Stimulated activated CD4-positive, alpha-beta T cell treated with anti-CD3 and anti-CD28 coated beads, Interleukin-12 subunit alpha, Interleukin-12 subunit beta, amount 100 ng/mL, for 4 hours (primary cell): ENCODE data around the gene SP5.
A peak's percentile ranks its signal among the peaks of the same experiment; 100 is the strongest.
"Not testable (repeated sequence)": the region's sequence is repeated elsewhere in the genome, so short reads cannot be mapped to it uniquely, and the experiment has no call there.

Experiments used
- DNase-seq: peaks from one replicate; pipeline ENCODE4 v3.0.0-alpha.2; 2020

SP5 gene

GRCh38 chr2:170715062-170715931 lies at the start of gene SP5:
Gene SP5 (plus strand): TSS chr2:170715337. CDS start chr2:170715513, 176 bp downstream.
- DNase-seq = peak; percentile 15

- DNase-seq = no peak
Observed at GRCh38 chr2:170665743-170666142, 49.4 kb upstream of the SP5 start.

DNA sequence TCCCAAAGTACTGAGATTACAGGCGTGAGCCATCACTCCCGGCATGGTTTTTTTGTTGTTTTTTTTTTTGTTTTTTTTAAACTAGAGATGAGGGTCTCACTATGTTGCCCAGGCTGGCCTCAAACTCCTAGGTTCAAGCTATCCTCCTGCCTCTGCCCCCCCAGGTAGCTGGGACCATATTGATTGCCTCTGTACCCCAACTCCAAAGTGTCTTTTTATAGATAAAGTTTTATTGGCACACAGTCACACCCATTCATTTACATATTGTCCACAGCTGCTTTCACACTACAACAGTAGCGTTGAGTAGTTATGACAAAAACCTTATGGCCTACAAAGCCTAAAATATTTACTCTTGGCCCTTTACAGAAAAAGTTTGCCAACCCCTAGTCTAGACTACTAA lies 45.2 kb upstream of the SP5 start:
- no peak for DNase-seq

GRCh38 chr2:170670651-170671050 lies 44.5 kb upstream of the SP5 start:
- DNase-seq = no peak

DNA sequence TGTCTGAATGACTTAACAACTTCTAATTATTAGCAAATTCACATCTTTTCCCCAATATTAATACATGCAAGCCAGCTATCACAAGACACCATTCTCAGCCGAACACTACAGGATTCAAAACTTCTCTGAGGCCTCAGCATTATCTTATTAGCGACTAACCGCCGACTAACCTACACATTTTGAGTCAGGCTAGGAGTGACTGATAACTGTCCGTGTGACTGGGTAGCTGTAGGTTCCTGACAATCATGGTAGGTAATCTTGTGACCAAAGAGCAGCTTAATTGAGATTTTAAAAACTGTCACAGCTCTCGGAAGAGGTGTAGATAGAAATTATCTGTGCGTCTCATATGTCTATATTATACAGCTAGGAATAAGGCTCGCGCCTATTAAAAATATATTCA lies 44.1 kb upstream of the SP5 start:
- no peak for DNase-seq

DNA sequence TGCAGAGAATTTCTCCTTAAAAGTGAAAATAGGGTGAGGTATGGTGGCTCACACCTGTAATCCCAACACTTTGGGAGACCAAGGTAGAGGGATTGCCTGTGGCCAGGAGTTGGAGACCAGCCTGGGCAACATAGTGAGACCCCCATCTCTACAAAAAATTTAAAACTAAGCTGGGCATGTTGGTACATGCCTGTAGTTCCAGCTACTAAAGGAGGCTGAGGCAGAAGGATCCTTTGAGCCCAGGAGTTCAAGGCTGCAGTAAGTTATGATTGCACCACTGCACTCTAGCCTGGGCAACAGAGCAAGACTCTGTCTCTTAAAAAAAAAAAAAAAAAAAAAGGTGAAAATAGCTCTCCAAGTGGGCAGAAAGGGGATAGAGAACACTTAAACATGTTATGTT lies 40.9 kb upstream of the SP5 start:
- DNase-seq = not testable (repeated sequence)

GRCh38 chr2:170675701-170676100 lies 39.4 kb upstream of the SP5 start:
- no peak for DNase-seq

DNA sequence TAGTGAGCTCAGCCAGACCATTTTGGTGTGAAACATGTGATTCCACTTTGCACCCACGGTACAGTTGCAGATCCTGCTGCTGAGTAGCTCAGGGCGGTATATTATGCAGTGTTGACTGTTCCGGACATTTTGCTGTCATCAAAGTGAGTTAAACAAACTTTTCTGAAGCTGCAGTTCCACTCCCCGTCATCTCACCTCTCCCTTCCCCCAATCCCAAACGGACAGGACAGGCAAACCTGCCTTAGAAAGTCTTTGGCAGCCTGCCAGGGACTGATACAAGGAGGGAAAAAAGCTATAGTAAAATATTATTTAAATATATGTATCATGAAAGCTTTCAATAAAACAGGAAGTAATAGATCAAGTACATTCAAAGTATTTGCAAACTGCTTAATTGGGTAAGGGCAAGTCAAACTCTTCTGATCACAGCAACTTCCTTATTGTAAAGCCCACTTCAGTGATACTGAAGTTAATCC lies 35.5 kb upstream of the SP5 start:
- no peak for DNase-seq

DNA sequence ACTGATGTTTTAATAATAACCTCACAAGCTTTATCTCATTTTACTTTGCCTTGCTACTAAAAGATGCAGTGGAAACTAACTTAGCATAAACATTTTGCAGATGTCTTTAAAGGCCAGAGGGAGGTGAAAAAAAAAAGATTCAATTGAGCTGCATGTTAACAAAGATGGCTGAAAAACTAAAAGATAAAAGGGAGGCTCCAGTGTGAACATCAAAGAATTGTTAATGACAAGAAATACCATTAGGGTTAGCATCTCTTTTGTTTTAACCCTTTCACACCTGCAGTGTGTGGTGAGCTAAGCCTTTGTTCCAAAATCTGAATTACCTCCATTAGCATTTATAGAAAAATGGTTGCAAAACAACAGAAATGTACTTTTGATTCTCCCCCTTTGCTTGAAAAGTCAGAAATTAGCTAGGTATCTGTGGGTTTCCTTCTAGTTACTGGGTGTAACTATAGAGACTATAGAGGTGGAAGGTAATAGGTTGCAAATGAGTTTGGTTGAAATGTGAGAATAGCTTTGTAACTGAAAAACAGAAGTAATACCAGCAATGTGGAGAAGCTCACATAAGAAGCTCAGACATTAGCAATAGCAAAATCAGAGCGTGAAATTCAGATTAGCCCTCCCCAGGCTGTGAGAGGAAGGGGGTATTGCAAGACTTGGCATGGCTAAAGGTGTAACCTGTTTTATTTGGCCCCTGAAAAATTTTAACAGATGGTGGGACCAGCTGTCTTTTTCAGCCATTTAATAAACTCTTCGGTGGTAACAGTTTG lies 34.8 kb upstream of the SP5 start:
- no peak for DNase-seq

DNA sequence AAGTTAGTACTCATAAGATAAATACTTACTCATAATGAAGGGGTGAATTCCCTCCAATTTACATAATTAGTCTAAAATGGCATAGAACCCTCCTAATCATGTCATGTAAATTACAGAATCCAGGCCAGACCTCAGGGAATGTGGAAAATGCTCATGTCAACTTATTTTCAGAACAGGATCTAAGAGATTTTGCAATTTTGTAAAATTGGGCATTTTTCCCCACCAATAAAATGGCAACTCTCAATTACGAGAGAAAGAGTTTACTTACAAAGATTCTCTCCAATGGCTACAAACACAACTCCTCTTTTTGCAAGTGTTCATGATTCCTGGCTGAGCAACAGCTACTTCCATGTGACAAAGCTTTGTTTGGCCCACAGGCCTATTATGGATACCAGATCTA lies 33.8 kb upstream of the SP5 start:
- no peak for DNase-seq

DNA sequence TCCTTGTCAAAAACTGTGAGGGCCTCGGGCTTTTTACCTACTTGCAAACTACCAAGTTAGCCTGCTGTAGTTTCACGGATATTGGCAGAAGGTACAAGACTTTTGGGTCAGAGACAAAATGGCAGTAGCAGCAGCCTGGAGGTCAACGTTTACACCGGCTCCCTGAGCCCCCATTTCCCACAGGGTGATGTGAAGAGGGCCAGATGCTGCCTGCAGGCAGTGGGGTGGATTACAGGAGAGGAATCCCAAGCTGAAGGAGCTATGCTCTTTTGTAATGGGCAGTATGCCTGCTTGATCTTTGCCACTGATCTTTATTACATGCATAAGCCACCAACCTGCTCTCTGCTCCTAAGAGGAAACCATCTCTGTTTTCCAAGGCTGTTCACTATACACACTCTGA lies 29.5 kb upstream of the SP5 start:
- DNase-seq = no peak

DNA sequence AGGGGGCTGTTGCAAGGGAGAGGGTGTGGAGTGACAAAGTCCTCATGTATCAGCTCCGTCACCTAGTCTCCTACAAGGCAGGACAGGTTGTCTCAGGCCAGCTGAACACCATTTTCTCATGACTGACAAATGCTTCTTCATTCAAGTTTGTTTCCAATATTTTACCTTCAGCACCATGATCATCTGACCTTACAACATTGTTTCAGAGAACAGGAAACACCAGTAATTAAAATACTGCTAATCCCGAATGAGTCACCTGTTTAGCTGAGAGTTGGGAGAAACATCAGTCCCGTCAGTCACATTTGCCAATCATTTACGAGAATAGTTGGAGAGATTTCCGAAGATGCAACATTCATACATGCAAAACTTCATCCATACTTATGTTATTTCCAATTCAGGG lies 25.7 kb upstream of the SP5 start:
- DNase-seq = no peak

- DNase-seq = no peak
Observed at GRCh38 chr2:170690640-170691039, 24.5 kb upstream of the SP5 start.

- no peak for DNase-seq
Observed at GRCh38 chr2:170694316-170694715, 20.8 kb upstream of the SP5 start.

DNA sequence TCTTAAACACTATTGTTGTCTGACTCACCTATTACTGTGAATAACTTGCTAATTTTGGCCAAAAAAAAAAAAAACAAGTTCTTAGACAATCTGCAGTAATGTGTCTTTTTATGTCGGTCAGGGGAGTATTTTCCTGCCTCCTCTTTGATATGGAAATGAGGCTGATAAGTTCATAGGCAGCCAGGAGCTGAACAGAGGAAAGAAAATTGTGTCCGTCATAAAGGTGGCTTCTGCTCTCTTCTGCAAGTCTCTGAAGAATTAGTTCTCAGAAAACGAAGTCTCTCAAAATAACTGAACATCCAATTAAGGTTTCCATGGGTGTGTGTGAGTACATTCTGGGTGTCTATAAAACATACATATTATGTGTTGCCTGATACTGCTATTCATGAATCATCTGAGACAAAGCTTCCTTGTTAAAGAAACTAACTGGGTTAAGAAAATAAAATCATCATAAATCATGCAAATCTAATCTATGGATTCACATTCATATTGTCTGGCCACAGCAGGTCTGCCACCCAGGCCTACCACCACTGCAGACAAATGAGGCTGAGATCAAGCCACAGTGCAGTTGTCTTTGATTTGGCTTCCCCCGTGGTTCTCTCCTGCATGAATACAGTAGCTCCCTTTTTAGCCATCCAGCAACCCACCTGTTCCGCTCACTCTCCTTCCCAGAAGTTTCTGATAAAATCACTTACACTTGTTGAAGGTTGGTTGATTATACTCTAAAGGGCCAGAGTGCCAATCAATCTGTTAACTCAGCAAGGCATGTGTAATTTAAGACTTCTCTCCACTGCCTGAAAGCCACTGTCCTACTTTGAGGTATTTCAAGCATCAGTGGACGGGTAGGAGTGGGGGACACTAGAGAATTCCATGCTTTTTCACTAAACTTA lies 19.4 kb upstream of the SP5 start:
- DNase-seq = no peak

GRCh38 chr2:170696948-170697347 lies 18.2 kb upstream of the SP5 start:
- DNase-seq = no peak

- DNase-seq = no peak
Observed at GRCh38 chr2:170701011-170701410, 14.1 kb upstream of the SP5 start.

GRCh38 chr2:170703776-170704476 lies 11.2 kb upstream of the SP5 start:
- DNase-seq = no peak

DNA sequence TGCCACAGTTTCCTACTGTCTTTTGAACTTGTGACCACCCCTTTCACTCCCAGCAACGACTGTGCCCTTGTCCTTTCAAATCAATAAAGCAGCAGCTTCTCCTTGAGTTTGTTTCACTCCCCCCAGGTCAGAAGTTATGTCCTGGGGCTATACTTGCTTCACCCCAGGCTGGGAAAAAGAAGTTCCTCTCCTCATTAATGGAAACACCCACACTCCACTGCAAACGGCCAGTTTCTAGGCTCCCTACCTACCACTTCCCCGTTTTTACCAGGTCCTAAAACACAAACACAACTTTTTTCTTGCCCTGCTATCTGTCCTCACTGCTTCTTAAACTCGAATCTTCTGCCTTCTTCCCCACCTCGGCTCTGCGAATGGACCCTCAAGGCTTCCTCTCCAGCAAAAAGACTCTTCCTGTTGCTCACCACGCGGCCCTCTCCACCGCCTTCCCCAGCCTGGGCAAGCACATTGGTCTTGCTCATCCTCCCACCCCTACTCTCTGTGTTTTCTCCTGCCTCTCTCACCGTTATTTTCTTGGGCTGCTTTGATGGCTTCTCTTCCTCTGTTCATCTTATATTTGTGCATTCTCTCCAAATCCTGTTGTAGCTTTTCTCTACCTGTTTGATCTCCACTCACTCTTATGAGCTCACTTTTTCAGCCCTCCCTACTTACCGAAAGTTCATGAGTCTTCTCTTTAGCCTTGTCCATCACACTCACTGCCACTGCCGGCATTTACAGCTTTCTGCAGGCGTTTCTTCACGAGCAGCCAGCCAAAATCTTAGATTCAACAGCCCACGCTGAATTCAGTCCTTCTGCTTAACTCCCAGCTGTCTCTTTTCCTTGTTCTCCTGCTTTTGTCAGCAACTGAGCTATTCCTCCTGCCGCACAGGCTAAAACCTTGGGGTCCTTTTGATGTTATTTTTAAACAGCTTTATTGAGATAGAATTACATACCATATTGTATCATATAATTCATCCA lies 7.0 kb upstream of the SP5 start:
- no peak for DNase-seq

GRCh38 chr2:170710609-170710979 lies 4.5 kb upstream of the SP5 start:
- no peak for DNase-seq

- DNase-seq = no peak
Observed at GRCh38 chr2:170711196-170711773, 3.9 kb upstream of the SP5 start.
